Ramos (cell line): Measurements from ENCODE around the gene DYDC2.
"Not testable (repeated sequence)": the region's sequence is repeated elsewhere in the genome, so short reads cannot be mapped to it uniquely, and the experiment has no call there.

Experiments
- in situ Hi-C: fragments of 300-500 bp; cut with MboI; formaldehyde crosslinking; loops from one replicate; pipeline ENCODE4 v1.14.3; 2022; ENCODE audit warnings: low sequenced_read_pairs; ENCODE audit not compliant: unreplicated experiment

Gene DYDC2

GRCh38 chr10:80411681-80412220 lies 55.2 kb downstream of the DYDC2 start:
- in situ Hi-C loops: no loop called here

DNA sequence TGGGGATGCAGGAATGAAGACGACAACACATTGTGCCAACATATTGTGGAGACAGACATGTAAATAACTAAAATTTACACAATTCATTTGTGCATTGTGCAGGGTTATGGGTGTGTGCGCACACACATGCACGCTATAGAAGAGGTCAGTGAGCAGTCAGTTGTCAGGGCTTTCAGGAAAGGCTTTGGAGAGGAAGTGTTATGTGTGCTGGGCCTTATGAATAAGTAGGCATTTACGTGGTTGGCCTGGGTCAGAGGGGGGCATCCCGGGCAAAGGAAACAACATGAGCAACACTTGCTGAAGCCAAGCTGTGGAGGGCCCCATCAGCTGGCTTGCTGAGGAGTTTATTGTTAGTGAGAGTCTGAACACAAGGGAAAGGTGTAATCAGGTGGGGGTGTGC lies 55.9 kb downstream of the DYDC2 start:
- in situ Hi-C loops: no loop called here

- in situ Hi-C loops: no loop called here
Observed at GRCh38 chr10:80413271-80413996, 56.9 kb downstream of the DYDC2 start.

- in situ Hi-C loops: no loop called here
Observed at GRCh38 chr10:80414142-80414895, 57.7 kb downstream of the DYDC2 start.

DNA sequence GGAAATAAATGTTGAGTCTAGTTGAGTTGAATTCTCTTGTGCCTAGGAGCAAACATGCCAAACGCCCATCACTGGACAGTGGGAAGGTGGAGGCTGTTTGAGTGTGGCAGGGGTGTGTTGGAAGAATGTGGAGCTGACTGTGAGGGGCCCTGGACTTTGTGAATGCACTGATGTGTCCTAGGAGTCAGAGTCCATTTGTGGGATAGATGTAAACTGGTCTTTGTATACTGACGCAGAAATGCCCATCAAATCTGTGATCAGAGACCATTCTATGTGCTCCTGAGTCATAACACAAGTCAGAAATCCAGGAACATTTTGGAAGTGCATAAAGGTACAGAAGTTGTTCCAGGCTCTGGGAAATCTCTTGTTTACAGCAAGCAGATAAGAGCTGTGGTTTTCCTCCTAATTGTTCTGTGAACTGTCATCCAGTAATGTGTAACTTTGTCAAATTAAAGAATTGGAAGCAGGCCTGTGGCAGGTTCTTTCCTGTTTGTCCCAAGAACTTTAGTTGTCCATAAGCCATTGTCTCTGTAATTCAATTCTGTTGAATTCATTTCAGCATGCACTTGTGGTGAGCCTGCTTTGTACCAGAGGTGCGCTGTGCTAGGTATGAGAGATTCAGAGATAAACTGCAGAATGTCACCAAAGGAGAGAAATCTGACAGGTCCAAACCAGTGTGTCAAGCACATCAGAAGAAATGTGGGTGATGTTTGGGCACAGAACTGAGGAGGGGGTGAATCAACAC lies 59.3 kb downstream of the DYDC2 start:
- in situ Hi-C loops: no loop called here

GRCh38 chr10:80416479-80417098 lies 60.0 kb downstream of the DYDC2 start:
- in situ Hi-C loops: no loop called here

DNA sequence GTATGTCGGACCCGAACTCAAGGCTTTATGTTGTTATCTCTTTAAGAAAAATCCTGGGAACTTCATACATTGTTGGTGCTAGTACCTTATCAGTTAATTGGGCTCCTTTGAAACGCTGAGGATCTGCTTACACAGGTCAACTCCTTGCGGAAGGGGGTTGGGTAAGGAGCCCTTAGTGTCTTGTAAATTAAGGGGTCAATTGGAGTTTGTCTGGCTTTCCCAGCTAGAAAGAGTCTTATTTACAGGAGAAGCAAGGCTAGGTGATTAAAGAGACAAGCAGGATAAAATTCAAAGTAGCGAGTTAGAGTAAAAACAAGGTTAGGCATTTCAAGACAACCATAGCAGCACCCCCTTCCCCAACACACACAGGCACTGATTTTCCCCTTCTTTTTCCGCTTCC lies 60.7 kb downstream of the DYDC2 start:
- in situ Hi-C loops: not testable (repeated sequence)
